GM12801 (cell line): ENCODE data around the gene APOA1.

Experiments used
- CTCF ChIP-seq: IDR thresholded peaks from one replicate; pipeline ENCODE4 v1.5.1; 2011; ENCODE audit warnings: control low read depth; ENCODE audit not compliant: insufficient read length; ENCODE audit errors: extremely low read depth

Gene APOA1

GRCh38 chr11:116838321-116839084, 1.1 kb upstream of the APOA1 start:
- no peak for TF ChIP-seq CTCF

- no peak for TF ChIP-seq CTCF
Observed at GRCh38 chr11:116836632-116836991, 810 bp downstream of the APOA1 start.

GRCh38 chr11:116835791-116836631, 1.4 kb downstream of the APOA1 start:
- no peak for TF ChIP-seq CTCF

GRCh38 chr11:116835042-116835772, 2.2 kb downstream of the APOA1 start:
- no peak for TF ChIP-seq CTCF

- TF ChIP-seq CTCF, result no peak
Observed at GRCh38 chr11:116833816-116834534, 3.4 kb downstream of the APOA1 start.

- no peak for TF ChIP-seq CTCF
Observed at GRCh38 chr11:116833491-116833815, 4.0 kb downstream of the APOA1 start.
